Measurements from ENCODE around the gene MCEMP1.

MCEMP1 gene

DNA sequence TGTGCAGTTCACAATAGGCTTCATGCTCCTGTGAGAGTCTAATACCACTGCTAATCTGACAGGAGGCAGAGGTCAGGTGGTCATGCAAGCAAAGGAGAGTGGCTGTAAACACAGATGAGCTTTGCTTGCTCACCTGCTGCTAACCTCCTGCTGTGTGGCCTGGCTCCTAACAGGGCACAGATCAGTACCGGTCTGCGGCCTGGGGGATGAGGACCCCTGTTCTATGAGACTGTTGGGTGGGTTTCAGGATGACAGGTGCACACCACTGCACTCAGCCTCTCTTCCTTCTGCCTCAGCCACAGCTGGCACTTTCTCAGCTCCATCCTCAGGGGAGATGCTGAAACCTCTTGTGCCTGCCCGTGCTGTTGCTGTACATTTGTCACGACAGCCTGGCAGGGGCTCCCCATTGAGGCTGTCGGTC is 45.4 kb downstream of the MCEMP1 start:
- Histone ChIP-seq H2AFZ (no peak overlapping the region), H3K4me3 (ENCODE audit: low read depth, low read length) (no peak overlapping the region), H3K27me3 (ENCODE audit: control insufficient read depth, insufficient read depth, low read length) (no peaks in the 10 kb centered on the region), H3K4me1 (no peaks in the 10 kb centered on the region), H3K79me2 (no peaks in the 10 kb centered on the region), H3K9ac (no peak overlapping the region), H3K9me3 (ENCODE audit: control insufficient read depth, low read length) (no peaks in the 10 kb centered on the region), H3K27ac (no peak overlapping the region), H3K36me3 (ENCODE audit: control insufficient read depth, insufficient read depth, low read length) (no peaks in the 10 kb centered on the region), H3K4me2 (ENCODE audit: low read length) (no peak overlapping the region)
- TF ChIP-seq, protein P1, sequence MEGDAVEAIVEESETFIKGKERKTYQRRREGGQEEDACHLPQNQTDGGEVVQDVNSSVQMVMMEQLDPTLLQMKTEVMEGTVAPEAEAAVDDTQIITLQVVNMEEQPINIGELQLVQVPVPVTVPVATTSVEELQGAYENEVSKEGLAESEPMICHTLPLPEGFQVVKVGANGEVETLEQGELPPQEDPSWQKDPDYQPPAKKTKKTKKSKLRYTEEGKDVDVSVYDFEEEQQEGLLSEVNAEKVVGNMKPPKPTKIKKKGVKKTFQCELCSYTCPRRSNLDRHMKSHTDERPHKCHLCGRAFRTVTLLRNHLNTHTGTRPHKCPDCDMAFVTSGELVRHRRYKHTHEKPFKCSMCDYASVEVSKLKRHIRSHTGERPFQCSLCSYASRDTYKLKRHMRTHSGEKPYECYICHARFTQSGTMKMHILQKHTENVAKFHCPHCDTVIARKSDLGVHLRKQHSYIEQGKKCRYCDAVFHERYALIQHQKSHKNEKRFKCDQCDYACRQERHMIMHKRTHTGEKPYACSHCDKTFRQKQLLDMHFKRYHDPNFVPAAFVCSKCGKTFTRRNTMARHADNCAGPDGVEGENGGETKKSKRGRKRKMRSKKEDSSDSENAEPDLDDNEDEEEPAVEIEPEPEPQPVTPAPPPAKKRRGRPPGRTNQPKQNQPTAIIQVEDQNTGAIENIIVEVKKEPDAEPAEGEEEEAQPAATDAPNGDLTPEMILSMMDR (IDR thresholded peaks at IDR 0.05): no peak

DNA sequence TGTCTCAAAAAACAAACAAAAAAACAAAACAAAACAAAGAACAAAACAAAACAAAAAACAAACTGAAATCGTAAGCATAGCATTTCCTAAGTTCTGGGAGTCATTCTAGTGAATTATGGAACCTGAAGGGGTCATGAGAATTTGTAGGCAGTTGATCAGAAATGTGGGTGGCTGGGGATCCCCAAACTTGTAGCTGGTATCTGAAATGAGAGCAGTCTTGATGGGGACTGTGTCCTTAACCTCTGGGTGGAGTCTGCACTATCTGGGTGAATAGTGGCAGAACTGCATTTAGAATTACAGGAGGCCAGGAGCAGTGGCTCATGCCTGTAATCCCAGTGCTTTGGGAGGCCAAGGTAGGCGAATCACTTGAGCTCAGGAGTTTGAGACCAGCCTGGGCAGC is 48.9 kb downstream of the MCEMP1 start:
- H3K9me3 ChIP-seq (ENCODE audit: control insufficient read depth, low read length): no peaks in the 10 kb centered on the region
- H3K4me2 ChIP-seq (ENCODE audit: low read length): no peak overlapping the region
- no peaks in the 10 kb centered on the region for H3K36me3 ChIP-seq (ENCODE audit: control insufficient read depth, insufficient read depth, low read length)
- TF ChIP-seq, protein P1 (IDR thresholded peaks at IDR 0.05): no peak
- H3K9ac ChIP-seq: no peak overlapping the region
- H3K4me3 ChIP-seq (ENCODE audit: low read depth, low read length): no peak overlapping the region
- H3K27ac ChIP-seq: no peak overlapping the region
- no peaks in the 10 kb centered on the region for H3K4me1 ChIP-seq
- no peaks in the 10 kb centered on the region for H3K79me2 ChIP-seq
- no peak overlapping the region for H2AFZ ChIP-seq
- H3K27me3 ChIP-seq (ENCODE audit: control insufficient read depth, insufficient read depth, low read length): no peaks in the 10 kb centered on the region

DNA sequence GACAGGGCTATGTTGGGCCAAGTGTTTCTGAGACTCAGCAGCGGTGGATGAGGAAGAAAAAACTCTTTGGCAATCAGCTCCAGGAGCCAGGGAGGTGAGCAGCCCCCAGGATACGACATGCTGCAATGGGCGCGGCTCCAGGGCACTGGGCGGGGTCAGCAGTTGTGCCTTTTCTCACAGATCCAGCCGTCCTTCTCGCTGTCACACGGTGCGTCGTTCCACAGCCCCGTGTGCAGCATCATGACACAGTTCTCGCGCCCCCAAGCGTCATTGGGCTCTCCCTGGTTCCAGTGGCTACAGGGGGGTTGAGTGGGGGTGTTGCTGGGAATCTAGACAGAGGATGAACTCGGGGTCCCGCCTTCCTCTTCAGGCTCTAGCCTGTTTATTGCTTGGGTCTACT is 52.3 kb downstream of the MCEMP1 start:
- no peak overlapping the region for H3K4me3 ChIP-seq (ENCODE audit: low read depth, low read length)
- no peaks in the 10 kb centered on the region for H3K4me1 ChIP-seq
- H3K9me3 ChIP-seq (ENCODE audit: control insufficient read depth, low read length): no peaks in the 10 kb centered on the region
- no peaks in the 10 kb centered on the region for H3K36me3 ChIP-seq (ENCODE audit: control insufficient read depth, insufficient read depth, low read length)
- no peak overlapping the region for H3K9ac ChIP-seq
- TF ChIP-seq, protein P1 (IDR thresholded peaks at IDR 0.05): no peak
- no peak overlapping the region for H3K4me2 ChIP-seq (ENCODE audit: low read length)
- no peak overlapping the region for H3K27ac ChIP-seq
- H3K79me2 ChIP-seq: no peaks in the 10 kb centered on the region
- no peaks in the 10 kb centered on the region for H3K27me3 ChIP-seq (ENCODE audit: control insufficient read depth, insufficient read depth, low read length)
- no peak overlapping the region for H2AFZ ChIP-seq

Data from parathyroid adenoma (tissue), 2 donors.